Epithelial cell of esophagus (primary cell): ENCODE measurements around the gene DNAAF8.

ENCODE experiments used
- DNase-seq: peaks from one replicate; pipeline ENCODE4 v3.0.0; 2010; ENCODE audit warnings: low read depth
- H3K4me3 ChIP-seq: 2 replicates; pipeline ENCODE4 v1.5.1; 2011; ENCODE audit warnings: mild to moderate bottlenecking, low read length, control low read depth
- CTCF ChIP-seq: IDR thresholded peaks from 2 replicates; pipeline ENCODE4 v1.5.1; 2011; ENCODE audit warnings: low read depth, mild to moderate bottlenecking, low read length, control low read depth, inconsistent platforms; ENCODE audit not compliant: insufficient read depth; ENCODE audit errors: missing control alignments

The DNAAF8 gene

GRCh38 chr16:4692460-4693295, 41.7 kb upstream of the DNAAF8 start:
- DNase-seq, result peak; percentile 18
- peak overlapping the region; percentile 58 for H3K4me3 ChIP-seq
- no peak for TF ChIP-seq CTCF

- TF ChIP-seq CTCF, result no peak
- peak; percentile 97 for DNase-seq
- peak within 1 kb of the TSS; percentile 64 for H3K4me3 ChIP-seq
These were observed 40.9 kb upstream of the DNAAF8 start, which contains the start of gene NUDT16L1 for GRCh38 chr16:4693296-4693955. Gene NUDT16L1 (plus strand): TSS chr16:4693562. CDS start chr16:4693727, 165 bp downstream.

- peak; percentile 38 for DNase-seq
- peak overlapping the region; percentile 64 for H3K4me3 ChIP-seq
- TF ChIP-seq CTCF, result no peak
These were observed 40.2 kb upstream of the DNAAF8 start for GRCh38 chr16:4693956-4694641.

GRCh38 chr16:4694642-4695451, 39.5 kb upstream of the DNAAF8 start:
- H3K4me3 ChIP-seq, result peak overlapping the region; percentile 64
- no peak for DNase-seq
- TF ChIP-seq CTCF, result peak; percentile 15

GRCh38 chr16:4695473-4696171, 38.7 kb upstream of the DNAAF8 start:
- no peak for TF ChIP-seq CTCF
- DNase-seq, result no peak
- no peak overlapping the region for H3K4me3 ChIP-seq
